Stimulated activated CD8-positive, alpha-beta memory T cell treated with anti-CD3 and anti-CD28 coated beads, Interleukin-7, amount 100 ng/mL, for 48 hours (primary cell): ENCODE results near the gene PLD4.

ENCODE experiments used
- DNase-seq, 2 donors: peaks; one replicate each; pipeline ENCODE4 v3.0.0-alpha.2; 2020; ENCODE audit warnings: low read depth in 1 of 2; ENCODE audit errors: extremely low read depth in 1 of 2

The PLD4 gene

GRCh38 chr14:104927432-104927816, 2.7 kb downstream of the PLD4 start:
- no peak for DNase-seq

DNA sequence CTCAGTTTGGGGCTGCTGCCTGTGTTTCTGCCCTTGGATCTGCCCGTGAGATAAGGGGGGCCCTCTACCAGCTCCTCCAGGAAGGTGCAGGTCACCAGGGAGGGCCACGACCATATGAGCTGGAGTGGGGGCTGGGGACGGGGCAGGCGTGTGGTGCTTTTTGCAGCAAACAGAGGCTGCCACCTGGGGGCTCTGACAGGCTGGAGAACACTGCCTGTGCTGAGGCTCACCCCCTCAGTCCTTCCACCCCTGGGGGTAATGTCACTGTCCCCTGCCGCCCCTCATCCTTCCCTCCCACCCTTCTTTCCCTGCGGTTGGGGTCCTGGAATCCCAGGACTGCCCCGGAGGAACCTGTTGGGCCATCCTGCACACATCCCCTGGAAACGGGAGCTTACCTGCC, 3.2 kb downstream of the PLD4 start:
- DNase-seq: no peak

DNA sequence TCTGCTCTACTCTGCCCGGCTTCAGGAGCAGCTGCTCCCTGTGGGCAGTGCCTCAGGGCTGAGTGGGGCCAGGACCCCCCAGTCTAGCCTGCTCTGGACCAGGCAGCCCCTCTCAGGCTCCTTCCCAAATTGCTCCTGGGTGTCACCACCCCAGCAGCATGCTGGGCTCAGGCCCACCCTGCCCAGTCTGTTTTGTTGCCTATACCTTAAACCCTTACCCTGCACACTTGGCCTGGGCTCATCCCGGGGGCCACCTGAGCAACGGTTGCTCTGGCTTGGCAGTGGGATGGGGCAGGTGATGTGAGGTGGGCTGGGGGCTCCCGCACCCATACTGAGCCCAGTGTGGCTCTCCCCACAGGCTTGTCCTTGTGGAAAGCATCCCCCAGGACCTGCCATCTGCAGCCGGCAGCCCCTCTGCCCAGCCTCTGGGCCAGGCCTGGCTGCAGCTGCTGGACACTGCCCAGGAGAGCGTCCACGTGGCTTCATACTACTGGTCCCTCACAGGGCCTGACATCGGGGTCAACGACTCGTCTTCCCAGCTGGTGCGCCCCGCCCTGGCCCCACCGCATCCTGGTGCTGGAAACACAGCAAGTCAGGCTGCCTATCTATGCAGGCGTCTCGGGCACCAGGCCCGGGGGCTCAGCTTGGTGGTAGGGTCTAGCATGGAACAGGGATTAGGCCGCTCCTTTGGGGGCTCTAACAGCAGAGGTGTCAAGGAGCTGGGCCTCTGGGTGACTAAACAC, 3.9 kb downstream of the PLD4 start:
- no peak for DNase-seq

DNA sequence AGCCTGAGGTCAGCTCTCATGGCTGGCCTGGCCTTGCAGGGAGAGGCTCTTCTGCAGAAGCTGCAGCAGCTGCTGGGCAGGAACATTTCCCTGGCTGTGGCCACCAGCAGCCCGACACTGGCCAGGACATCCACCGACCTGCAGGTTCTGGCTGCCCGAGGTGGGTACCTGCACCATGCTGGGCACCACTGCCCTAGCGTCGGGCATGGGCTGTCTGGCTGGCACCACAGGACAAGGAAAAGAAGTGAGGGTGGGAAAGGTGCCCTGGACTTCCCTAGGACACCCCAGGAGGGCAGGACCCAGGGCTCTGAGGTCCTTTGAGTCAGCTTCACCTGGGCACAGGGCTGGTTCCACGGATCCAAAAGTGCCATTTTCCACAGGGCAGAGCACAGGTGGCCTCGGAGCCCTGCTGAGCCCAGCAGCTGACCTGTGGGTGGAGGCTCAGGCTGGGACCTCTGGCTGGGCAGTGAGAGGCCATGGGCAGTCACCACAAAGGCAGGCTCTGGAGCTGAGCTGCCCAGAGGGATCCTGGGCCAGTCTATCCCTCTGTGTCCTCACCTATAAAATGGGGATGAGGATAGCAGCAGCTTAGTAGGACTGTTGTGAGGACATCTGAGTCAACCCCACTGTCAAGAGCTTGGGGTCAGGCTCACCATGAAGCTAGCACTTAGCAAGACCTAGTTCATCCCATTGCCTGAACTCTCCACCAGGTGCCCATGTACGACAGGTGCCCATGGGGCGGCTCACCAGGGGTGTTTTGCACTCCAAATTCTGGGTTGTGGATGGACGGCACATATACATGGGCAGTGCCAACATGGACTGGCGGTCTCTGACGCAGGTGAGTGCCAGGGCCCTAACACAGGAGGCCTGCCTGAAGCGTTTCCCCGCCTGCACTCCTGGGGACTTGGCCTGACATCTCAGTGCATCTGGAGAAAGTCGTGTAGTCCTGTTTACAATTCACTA, 4.9 kb downstream of the PLD4 start:
- DNase-seq: no peak

DNA sequence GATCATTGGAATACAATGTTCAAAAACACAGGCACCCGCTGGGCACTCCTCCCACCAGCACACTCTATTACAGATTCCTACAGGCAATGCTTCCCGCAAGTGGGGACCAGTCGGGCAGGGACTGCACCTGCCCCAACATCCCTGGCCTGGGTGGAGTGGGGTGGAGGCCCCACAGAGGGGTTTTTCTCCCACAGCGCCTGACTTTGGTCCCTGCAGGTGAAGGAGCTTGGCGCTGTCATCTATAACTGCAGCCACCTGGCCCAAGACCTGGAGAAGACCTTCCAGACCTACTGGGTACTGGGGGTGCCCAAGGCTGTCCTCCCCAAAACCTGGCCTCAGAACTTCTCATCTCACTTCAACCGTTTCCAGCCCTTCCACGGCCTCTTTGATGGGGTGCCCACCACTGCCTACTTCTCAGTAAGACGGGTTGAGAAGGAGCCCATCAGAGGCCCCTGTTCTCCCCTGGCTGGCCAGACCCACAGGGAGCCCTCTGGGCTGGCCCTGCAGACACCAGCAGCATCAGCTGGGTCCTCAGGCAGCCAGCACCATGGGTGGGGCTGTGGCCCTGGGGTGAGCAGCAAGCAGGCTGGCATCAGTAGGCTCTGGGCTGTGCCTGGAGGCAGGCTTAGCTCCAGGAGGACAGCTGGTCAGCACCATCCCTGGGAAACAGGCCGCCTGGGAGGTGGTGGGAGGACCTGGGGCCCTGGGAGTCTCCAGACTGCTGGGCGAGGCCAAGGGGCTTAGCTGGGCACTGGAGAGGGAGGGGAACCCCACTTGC, 6.0 kb downstream of the PLD4 start:
- DNase-seq: no peak

DNA sequence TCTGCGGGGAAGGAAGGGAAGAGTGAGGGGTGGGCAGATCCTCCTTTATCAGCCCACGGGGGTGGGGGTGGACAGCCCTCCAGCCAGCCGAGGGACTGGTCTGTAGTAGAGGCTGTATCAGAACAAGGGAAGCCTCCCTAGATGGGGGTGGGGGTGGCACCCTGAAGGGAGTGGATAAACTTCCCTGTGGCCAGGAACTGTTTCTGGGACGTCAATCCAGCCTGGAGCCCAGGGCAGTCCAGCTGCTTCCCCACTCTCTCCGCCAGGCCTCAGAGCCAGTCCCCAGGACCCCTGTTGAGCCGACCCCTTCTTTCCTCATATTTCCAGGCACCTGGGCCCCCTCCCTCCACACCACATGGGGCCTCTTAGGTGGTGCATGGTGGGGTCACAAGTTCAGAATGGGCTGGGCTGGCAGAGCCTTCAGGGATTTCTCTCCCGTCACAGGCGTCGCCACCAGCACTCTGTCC, 6.7 kb downstream of the PLD4 start:
- DNase-seq: no peak

- no peak for DNase-seq
Observed at GRCh38 chr14:104931771-104932675, 7.3 kb downstream of the PLD4 start.

DNA sequence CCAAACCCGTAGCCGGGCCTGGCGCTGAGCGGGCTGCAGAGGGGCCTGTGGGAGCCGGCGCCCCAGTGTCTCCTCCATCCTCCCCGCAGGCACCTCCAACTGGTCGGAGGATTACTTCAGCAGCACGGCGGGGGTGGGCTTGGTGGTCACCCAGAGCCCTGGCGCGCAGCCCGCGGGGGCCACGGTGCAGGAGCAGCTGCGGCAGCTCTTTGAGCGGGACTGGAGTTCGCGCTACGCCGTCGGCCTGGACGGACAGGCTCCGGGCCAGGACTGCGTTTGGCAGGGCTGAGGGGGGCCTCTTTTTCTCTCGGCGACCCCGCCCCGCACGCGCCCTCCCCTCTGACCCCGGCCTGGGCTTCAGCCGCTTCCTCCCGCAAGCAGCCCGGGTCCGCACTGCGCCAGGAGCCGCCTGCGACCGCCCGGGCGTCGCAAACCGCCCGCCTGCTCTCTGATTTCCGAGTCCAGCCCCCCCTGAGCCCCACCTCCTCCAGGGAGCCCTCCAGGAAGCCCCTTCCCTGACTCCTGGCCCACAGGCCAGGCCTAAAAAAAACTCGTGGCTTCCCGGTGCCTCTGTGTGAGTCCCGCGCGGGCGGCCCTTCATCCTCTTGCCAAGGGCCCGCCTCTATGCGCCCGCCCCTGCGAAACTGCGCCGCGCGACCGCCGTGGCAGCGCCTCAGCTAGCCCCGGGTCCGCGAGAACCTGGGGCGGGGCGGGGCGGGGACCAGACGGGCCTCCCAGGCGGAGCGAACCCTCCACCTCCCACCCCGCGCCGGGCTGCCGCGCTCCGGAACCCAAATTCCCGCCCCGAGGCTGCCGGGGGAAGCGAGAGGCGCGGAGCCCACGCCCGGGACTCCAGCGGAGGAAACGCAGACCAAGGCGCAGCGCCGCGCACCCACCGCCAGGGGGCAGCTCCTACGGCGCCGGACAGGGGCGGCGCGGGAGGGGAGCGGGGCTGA, 8.3 kb downstream of the PLD4 start:
- peak; percentile 73 to 74 for DNase-seq

GRCh38 chr14:104933746-104934733, 9.4 kb downstream of the PLD4 start:
- DNase-seq: no peak

GRCh38 chr14:104935026-104935650, 10.5 kb downstream of the PLD4 start:
- DNase-seq: no peak

DNA sequence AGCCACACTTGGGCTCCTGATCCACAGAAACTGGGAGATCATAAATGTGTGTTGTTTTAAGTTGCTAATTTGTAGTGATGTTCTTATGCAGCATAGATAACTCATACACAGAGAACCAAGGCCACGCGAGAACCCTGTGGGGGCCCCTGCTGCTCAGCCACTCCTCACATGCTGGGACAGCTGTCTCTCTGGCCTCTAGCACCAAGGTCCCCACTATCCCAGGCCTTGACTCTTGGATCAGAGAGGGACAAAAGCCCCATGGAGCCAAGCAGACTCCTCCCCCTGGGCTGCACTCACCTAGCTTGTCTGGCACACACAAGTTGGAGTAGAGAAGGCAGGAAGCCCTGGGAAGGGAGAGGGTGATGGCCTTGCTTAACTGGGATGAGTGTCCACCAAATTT, 11.3 kb downstream of the PLD4 start:
- DNase-seq: no peak

- no peak for DNase-seq
Observed at GRCh38 chr14:104936361-104937155, 11.9 kb downstream of the PLD4 start.

DNA sequence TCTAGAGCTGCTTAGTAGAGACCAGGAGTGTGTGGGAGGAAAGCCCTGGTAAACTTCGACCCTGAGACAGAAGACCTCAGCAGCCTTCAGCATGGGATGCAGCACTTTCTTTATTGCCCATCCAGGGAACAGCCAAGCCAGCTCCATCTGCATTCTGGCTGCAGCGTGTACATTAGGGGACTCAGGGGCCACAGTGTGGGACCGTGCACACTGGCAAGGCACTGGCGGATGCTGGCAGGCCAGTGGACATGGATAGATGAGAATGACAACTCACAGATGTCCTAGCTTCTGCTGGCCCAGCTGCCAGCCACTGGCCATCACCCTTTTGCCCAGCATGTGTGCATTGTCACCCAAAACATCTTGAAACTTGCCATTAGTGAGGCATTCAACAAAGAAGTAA, 12.5 kb downstream of the PLD4 start:
- DNase-seq: no peak

DNA sequence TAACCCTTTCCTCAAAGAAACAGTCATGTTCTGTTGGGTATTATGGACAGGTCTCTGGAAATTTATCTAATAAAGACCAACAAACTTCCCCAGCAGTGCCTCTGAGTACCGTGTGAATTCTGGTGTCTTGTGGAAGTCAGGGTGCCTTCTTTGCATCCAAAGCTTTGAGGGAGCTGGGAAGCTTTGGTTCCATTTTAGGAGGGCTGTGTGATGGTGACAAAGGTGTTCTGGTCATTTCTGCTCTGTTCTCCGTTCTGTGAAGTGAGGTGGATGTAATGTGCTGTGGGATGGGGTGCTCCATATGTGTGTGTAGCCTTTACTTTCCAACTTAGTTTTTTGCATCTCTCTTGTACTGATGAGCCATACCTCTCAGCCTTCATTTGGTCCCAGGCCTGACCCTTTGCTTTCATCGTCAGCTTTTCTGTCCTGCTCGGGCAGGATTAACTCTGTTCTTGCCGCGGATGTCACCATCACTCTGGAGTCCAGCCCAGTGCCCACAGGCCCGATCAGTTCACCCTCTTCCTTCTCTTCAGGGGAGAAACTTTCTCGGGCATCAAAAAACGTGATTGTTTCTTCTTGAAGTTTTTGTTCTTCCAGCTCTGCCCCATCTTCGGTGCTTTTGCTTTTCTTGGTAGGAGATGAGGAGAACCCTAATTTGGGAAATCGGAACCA, 13.2 kb downstream of the PLD4 start:
- no peak for DNase-seq

- DNase-seq: no peak
Observed at GRCh38 chr14:104938436-104938835, 13.8 kb downstream of the PLD4 start.

DNA sequence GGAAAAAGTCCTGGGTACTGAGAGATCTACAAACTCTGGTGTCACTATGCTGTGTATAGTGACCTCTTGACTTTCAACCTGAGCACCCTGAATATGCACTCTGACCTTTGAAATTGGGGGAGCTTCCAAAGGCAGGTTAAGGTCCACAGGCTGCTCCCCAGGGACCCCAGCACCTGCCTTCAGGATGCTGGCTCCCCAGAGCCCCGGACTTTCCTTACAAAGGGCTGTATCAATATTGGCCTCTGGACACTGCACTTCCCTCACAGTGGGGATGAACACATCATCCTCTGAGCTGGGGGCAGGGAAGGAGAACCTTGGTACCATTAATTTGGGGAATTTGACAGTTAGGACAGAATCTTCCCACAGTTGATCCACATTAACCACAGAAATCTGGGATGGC, 14.3 kb downstream of the PLD4 start:
- no peak for DNase-seq
